ENCODE data around the gene ERMAP. TPM values are rescaled to one million over a fixed set of nuclear protein-coding genes. Genes with fewer than 3 reads are reported as not detected.
"Not testable (repeated sequence)": the region's sequence is repeated elsewhere in the genome, so short reads cannot be mapped to it uniquely, and the experiment has no call there.

Gene ERMAP
- polyA plus RNA-seq, 1 donor = 21.8 TPM

DNA sequence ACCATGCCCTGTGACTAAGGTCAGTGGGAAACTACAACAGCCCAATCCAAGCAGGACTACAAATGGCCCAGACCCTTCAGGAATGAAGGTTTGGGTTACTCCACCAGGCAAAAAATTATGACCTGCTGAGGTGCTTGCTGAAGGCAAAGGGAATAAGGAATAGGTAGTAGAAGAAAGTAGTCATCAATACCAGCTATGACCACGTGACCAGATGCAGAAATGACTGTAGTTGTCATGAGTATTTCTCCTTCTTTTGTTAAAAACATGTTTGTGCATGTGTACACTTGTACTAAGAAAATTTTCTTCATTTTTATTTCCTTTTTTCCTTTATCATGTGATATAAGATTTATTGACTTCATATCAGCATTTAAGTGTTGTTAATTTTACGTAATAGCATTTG, 52.3 kb downstream of the ERMAP start:
- not testable (repeated sequence) for H3K27ac ChIP-seq (ENCODE audit: low read length); H3K4me1 ChIP-seq (ENCODE audit: control insufficient read depth, insufficient read depth, low read length); H3K36me3 ChIP-seq (ENCODE audit: control insufficient read depth, insufficient read depth, low read length); DNase-seq; H3K9me3 ChIP-seq (ENCODE audit: control insufficient read depth, low read depth, low read length); H3K27me3 ChIP-seq (ENCODE audit: control insufficient read depth, insufficient read depth, low read length); H3K4me3 ChIP-seq (ENCODE audit: low read length)
- 67% methylated on average over 1 of the region's 2 CpGs for WGBS (ENCODE audit: insufficient coverage, low lambda C conversion rate)

DNA sequence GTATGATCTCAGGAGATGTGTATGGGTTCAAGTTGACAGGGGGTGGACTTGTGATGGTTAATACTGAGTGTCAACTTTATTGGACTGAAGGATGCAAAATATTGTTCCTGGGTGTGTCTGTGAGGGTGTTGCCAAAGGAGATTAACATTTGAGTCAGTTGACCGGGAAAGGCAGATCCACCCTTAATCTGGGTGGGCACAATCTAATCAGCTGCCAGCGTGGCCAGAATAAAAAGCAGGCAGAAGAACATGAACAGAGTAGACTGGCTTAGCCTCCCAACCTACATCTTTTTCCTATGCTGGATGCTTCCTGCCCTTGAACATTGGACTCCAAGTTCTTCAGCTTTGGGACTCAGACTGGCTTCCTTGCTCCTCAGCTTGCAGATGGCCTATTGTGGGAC, 52.8 kb downstream of the ERMAP start:
- not testable (repeated sequence) for H3K36me3 ChIP-seq (ENCODE audit: control insufficient read depth, insufficient read depth, low read length); H3K27me3 ChIP-seq (ENCODE audit: control insufficient read depth, insufficient read depth, low read length); H3K27ac ChIP-seq (ENCODE audit: low read length); DNase-seq; H3K9me3 ChIP-seq (ENCODE audit: control insufficient read depth, low read depth, low read length); H3K4me3 ChIP-seq (ENCODE audit: low read length); H3K4me1 ChIP-seq (ENCODE audit: control insufficient read depth, insufficient read depth, low read length)
- WGBS (ENCODE audit: insufficient coverage, low lambda C conversion rate) = no CpG with 5 or more reads among the region's 2 CpGs

DNA sequence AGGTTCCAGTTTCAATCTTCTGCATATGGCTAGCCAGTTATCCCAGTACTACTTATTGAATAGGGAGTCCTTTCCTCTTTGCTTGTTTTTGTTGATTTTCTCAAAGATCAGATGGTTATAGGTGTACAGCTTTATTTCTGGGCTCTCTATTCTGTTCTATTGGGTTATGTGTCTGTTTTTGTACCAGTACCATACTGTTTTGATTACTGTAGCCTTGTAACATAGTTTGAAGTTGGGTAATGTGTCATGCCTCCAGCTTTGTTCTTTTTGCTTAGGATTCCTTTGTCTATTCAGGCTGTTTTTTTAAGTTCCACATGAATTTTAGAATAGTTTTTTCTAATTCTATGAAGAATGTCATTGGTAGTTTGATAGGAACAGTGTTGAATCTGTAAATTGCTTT, 56.2 kb downstream of the ERMAP start:
- DNase-seq; H3K36me3 ChIP-seq (ENCODE audit: control insufficient read depth, insufficient read depth, low read length); H3K4me1 ChIP-seq (ENCODE audit: control insufficient read depth, insufficient read depth, low read length); H3K4me3 ChIP-seq (ENCODE audit: low read length); H3K27me3 ChIP-seq (ENCODE audit: control insufficient read depth, insufficient read depth, low read length); H3K27ac ChIP-seq (ENCODE audit: low read length); H3K9me3 ChIP-seq (ENCODE audit: control insufficient read depth, low read depth, low read length): not testable (repeated sequence)

DNA sequence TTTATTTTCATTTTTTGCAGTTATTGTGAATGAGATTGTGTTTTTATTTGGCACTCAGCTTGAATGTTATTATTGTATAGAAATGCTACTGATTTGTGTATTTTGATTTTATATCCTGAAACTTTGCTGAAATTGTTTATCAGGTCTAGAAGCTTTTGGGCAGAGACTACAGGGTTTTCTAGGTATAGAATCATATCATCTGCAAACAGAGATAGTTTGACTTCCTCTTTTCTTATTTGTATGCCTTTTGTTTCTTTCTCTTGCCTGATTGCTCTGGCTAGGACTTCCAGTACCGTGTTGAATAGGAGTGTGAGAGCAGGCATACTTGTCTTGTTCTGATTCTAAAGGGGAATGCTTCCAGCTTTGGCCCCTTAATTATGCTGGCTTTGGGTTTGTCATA, 56.7 kb downstream of the ERMAP start:
- DNase-seq = no peak
- H3K9me3 ChIP-seq (ENCODE audit: control insufficient read depth, low read depth, low read length) = no peaks in the 10 kb centered on the region
- H3K27ac ChIP-seq (ENCODE audit: low read length) = no peak overlapping the region
- H3K4me1 ChIP-seq (ENCODE audit: control insufficient read depth, insufficient read depth, low read length) = no peaks in the 10 kb centered on the region
- H3K27me3 ChIP-seq (ENCODE audit: control insufficient read depth, insufficient read depth, low read length) = peaks cover 6% of the 10 kb centered on the region
- WGBS (ENCODE audit: insufficient coverage, low lambda C conversion rate) = no CpG with 5 or more reads among the region's 1 CpG
- no peak overlapping the region for H3K4me3 ChIP-seq (ENCODE audit: low read length)
- H3K36me3 ChIP-seq (ENCODE audit: control insufficient read depth, insufficient read depth, low read length) = no peaks in the 10 kb centered on the region

DNA sequence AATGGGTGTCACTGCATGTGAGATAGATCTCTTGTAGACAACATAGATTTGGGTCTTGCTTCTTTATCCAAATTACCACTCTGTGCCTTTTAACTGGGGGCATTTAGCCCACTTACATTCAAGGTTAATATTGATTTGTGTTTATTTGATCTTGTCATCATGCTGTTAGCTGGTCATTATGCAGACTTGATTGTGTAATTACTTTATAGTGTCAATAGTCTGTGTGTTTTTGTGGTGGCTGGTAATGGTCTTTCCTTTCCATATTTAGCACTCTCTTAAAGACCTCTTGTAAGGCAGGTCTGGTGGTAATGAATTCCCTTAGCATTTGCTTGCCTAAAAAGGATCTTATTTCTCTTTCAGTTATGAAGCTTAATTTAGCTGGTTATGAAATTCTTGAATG, 59.1 kb downstream of the ERMAP start:
- peaks cover 4% of the 10 kb centered on the region for H3K9me3 ChIP-seq (ENCODE audit: control insufficient read depth, low read depth, low read length)
- H3K4me3 ChIP-seq (ENCODE audit: low read length) = no peak overlapping the region
- H3K27ac ChIP-seq (ENCODE audit: low read length) = no peak overlapping the region

DNA sequence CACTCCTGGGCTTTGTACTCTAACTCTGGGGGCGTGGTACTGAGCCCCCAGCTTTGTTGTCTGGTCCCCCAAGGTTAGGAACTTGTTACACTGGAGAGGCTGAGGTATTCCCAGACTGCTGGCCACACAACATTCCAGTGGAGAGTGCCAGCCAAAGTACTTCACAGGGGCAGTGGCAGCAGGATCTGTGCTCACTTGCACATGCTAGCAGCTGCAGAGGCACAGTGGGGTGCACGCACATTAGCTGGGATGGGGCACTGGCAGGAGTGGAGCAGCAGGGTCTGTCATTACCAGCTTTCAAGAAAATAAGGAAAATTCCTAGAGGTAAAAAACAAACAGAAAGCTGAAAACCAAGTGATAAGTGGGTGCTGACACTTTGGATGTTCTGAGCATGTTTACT, 60.5 kb downstream of the ERMAP start:
- no peaks in the 10 kb centered on the region for H3K36me3 ChIP-seq (ENCODE audit: control insufficient read depth, insufficient read depth, low read length)
- H3K27me3 ChIP-seq (ENCODE audit: control insufficient read depth, insufficient read depth, low read length) = peaks cover 8% of the 10 kb centered on the region
- peaks cover 4% of the 10 kb centered on the region for H3K9me3 ChIP-seq (ENCODE audit: control insufficient read depth, low read depth, low read length)
- no peak overlapping the region for H3K4me3 ChIP-seq (ENCODE audit: low read length)
- no peaks in the 10 kb centered on the region for H3K4me1 ChIP-seq (ENCODE audit: control insufficient read depth, insufficient read depth, low read length)
- WGBS (ENCODE audit: insufficient coverage, low lambda C conversion rate) = no CpG with 5 or more reads among the region's 2 CpGs
- H3K27ac ChIP-seq (ENCODE audit: low read length) = no peak overlapping the region
- no peak for DNase-seq

More for the DNA sequence above, 59.1 kb downstream of the ERMAP start:
- no peaks in the 10 kb centered on the region for H3K36me3 ChIP-seq (ENCODE audit: control insufficient read depth, insufficient read depth, low read length)
- H3K4me1 ChIP-seq (ENCODE audit: control insufficient read depth, insufficient read depth, low read length) = no peaks in the 10 kb centered on the region
- no peak for DNase-seq
- peaks cover 8% of the 10 kb centered on the region for H3K27me3 ChIP-seq (ENCODE audit: control insufficient read depth, insufficient read depth, low read length)

GRCh38 chr1:42880384-42880783, 63.5 kb downstream of the ERMAP start:
- WGBS (ENCODE audit: insufficient coverage, low lambda C conversion rate) = no CpG with 5 or more reads among the region's 4 CpGs
- no peaks in the 10 kb centered on the region for H3K4me1 ChIP-seq (ENCODE audit: control insufficient read depth, insufficient read depth, low read length)
- no peak for DNase-seq
- H3K27ac ChIP-seq (ENCODE audit: low read length) = no peak overlapping the region
- H3K9me3 ChIP-seq (ENCODE audit: control insufficient read depth, low read depth, low read length) = peaks cover 4% of the 10 kb centered on the region
- H3K4me3 ChIP-seq (ENCODE audit: low read length) = no peak overlapping the region
- H3K27me3 ChIP-seq (ENCODE audit: control insufficient read depth, insufficient read depth, low read length) = peaks cover 8% of the 10 kb centered on the region
- H3K36me3 ChIP-seq (ENCODE audit: control insufficient read depth, insufficient read depth, low read length) = no peaks in the 10 kb centered on the region

- 88% methylated on average over 3 of the region's 16 CpGs for WGBS (ENCODE audit: insufficient coverage, low lambda C conversion rate)
- no peak for DNase-seq
- Histone ChIP-seq H3K4me1 (ENCODE audit: control insufficient read depth, insufficient read depth, low read length) (no peaks in the 10 kb centered on the region), H3K27me3 (ENCODE audit: control insufficient read depth, insufficient read depth, low read length) (no peaks in the 10 kb centered on the region), H3K27ac (ENCODE audit: low read length) (no peak overlapping the region), H3K4me3 (ENCODE audit: low read length) (no peak overlapping the region), H3K9me3 (ENCODE audit: control insufficient read depth, low read depth, low read length) (peaks cover 8% of the 10 kb centered on the region), H3K36me3 (ENCODE audit: control insufficient read depth, insufficient read depth, low read length) (no peaks in the 10 kb centered on the region)
Measured at GRCh38 chr1:42886046-42886739, 69.3 kb downstream of the ERMAP start.

DNA sequence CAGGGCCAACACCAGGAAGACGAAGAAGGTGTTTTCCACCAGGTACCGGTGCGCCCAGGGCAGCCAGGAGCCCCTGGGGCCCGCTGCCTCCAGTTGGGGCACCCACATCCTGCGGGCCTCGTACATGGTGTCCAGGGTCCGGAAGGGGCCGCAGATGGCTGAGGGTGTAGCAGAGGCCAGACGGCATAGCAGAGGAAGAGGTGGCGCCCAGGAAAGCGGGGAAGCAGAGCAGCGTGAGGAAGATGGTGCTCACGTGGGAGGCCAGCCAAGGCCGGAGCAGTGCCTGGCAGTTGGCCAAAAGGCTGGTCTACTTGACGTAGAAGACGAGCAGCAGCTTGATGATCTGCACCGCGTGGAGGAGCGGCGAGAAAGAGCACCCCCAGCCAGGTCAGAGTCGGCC, 69.9 kb downstream of the ERMAP start:
- Histone ChIP-seq H3K4me1 (ENCODE audit: control insufficient read depth, insufficient read depth, low read length) (no peaks in the 10 kb centered on the region), H3K36me3 (ENCODE audit: control insufficient read depth, insufficient read depth, low read length) (no peaks in the 10 kb centered on the region), H3K9me3 (ENCODE audit: control insufficient read depth, low read depth, low read length) (peaks cover 8% of the 10 kb centered on the region), H3K4me3 (ENCODE audit: low read length) (no peak overlapping the region), H3K27me3 (ENCODE audit: control insufficient read depth, insufficient read depth, low read length) (no peaks in the 10 kb centered on the region), H3K27ac (ENCODE audit: low read length) (no peak overlapping the region)
- no CpG with 5 or more reads among the region's 21 CpGs for WGBS (ENCODE audit: insufficient coverage, low lambda C conversion rate)
- DNase-seq = no peak

DNA sequence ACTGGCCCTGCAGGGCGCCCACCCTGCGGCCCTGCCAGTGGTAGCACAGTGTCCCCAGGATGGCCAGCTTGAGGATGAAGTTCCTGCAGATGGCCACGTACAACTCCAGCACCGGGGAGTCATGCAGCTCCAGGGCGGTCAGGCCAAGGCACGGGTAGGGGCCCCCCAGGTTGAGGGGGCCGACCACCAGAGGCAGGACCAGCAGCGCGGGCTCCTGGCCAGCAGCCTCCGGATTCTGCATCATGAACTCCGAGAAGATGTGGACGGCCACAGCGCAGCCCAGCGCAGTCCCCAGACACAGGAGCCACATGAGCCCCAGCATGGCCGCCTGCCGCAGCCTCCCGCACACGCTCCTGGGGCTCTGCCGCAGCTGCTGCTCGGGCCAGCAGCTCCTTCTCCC, 70.4 kb downstream of the ERMAP start:
- Histone ChIP-seq H3K4me3 (ENCODE audit: low read length) (no peak overlapping the region), H3K4me1 (ENCODE audit: control insufficient read depth, insufficient read depth, low read length) (no peaks in the 10 kb centered on the region), H3K27me3 (ENCODE audit: control insufficient read depth, insufficient read depth, low read length) (no peaks in the 10 kb centered on the region), H3K36me3 (ENCODE audit: control insufficient read depth, insufficient read depth, low read length) (no peaks in the 10 kb centered on the region), H3K27ac (ENCODE audit: low read length) (no peak overlapping the region), H3K9me3 (ENCODE audit: control insufficient read depth, low read depth, low read length) (peaks cover 8% of the 10 kb centered on the region)
- no peak for DNase-seq
- no CpG with 5 or more reads among the region's 20 CpGs for WGBS (ENCODE audit: insufficient coverage, low lambda C conversion rate)

- H3K36me3 ChIP-seq (ENCODE audit: control insufficient read depth, insufficient read depth, low read length) = no peaks in the 10 kb centered on the region
Measured at GRCh38 chr1:42888013-42888633, 71.2 kb downstream of the ERMAP start.

More at GRCh38 chr1:42888013-42888633, 71.2 kb downstream of the ERMAP start:
- H3K9me3 ChIP-seq (ENCODE audit: control insufficient read depth, low read depth, low read length) = peaks cover 8% of the 10 kb centered on the region
- peaks cover 1% of the 10 kb centered on the region for H3K27me3 ChIP-seq (ENCODE audit: control insufficient read depth, insufficient read depth, low read length)
- H3K4me1 ChIP-seq (ENCODE audit: control insufficient read depth, insufficient read depth, low read length) = no peaks in the 10 kb centered on the region
- no peak for DNase-seq
- H3K4me3 ChIP-seq (ENCODE audit: low read length) = no peak overlapping the region
- H3K27ac ChIP-seq (ENCODE audit: low read length) = no peak overlapping the region
- no CpG with 5 or more reads among the region's 31 CpGs for whole genome bisulfite sequencing (ENCODE audit: insufficient coverage, low lambda C conversion rate)
